ENCODE measurements around the gene TM4SF18. TPM values are rescaled to one million over a fixed set of nuclear protein-coding genes. Genes with fewer than 3 reads are reported as not detected.

The TM4SF18 gene
- total RNA-seq, 1 donor from 2014 or later = not detected

GRCh38 chr3:149371001-149371722 is 37.7 kb upstream of the TM4SF18 start:
- no peaks in the 10 kb centered on the region for H3K36me3 Mint-ChIP-seq (ENCODE audit: unreplicated experiment)
- DNase-seq = no peak
- H3K4me1 Mint-ChIP-seq (ENCODE audit: low read depth, unreplicated experiment) = no peaks in the 10 kb centered on the region
- H3K4me3 Mint-ChIP-seq (ENCODE audit: unreplicated experiment) = no peak overlapping the region
- H3K27ac Mint-ChIP-seq (ENCODE audit: unreplicated experiment) = no peak overlapping the region
- no peaks in the 10 kb centered on the region for H3K27me3 Mint-ChIP-seq (ENCODE audit: unreplicated experiment)
- TF ChIP-seq CTCF (IDR thresholded peaks at IDR 0.05; ENCODE audit: partially characterized antibody, unreplicated experiment) = no peak
- H3K9me3 Mint-ChIP-seq (ENCODE audit: unreplicated experiment) = no peaks in the 10 kb centered on the region

- Mint-ChIP-seq H3K4me1 (ENCODE audit: low read depth, unreplicated experiment) (no peaks in the 10 kb centered on the region), H3K4me3 (ENCODE audit: unreplicated experiment) (no peak overlapping the region)
- no peak for DNase-seq
Observed at GRCh38 chr3:149369991-149370866, 36.8 kb upstream of the TM4SF18 start.

GRCh38 chr3:149368674-149369497 is 35.5 kb upstream of the TM4SF18 start:
- no peak for DNase-seq
- no peak for TF ChIP-seq CTCF (IDR thresholded peaks at IDR 0.05; ENCODE audit: partially characterized antibody, unreplicated experiment)
- no peaks in the 10 kb centered on the region for H3K27me3 Mint-ChIP-seq (ENCODE audit: unreplicated experiment)
- H3K9me3 Mint-ChIP-seq (ENCODE audit: unreplicated experiment) = no peaks in the 10 kb centered on the region
- H3K27ac Mint-ChIP-seq (ENCODE audit: unreplicated experiment) = no peak overlapping the region
- no peaks in the 10 kb centered on the region for H3K36me3 Mint-ChIP-seq (ENCODE audit: unreplicated experiment)
- no peak overlapping the region for H3K4me3 Mint-ChIP-seq (ENCODE audit: unreplicated experiment)
- no peaks in the 10 kb centered on the region for H3K4me1 Mint-ChIP-seq (ENCODE audit: low read depth, unreplicated experiment)

More at GRCh38 chr3:149369991-149370866, 36.8 kb upstream of the TM4SF18 start:
- Mint-ChIP-seq H3K27me3 (ENCODE audit: unreplicated experiment) (no peaks in the 10 kb centered on the region), H3K27ac (ENCODE audit: unreplicated experiment) (no peak overlapping the region), H3K9me3 (ENCODE audit: unreplicated experiment) (no peaks in the 10 kb centered on the region), H3K36me3 (ENCODE audit: unreplicated experiment) (no peaks in the 10 kb centered on the region)
- TF ChIP-seq CTCF (IDR thresholded peaks at IDR 0.05; ENCODE audit: partially characterized antibody, unreplicated experiment) = no peak

GRCh38 chr3:149368201-149368673 is 34.8 kb upstream of the TM4SF18 start:
- Mint-ChIP-seq H3K27ac (ENCODE audit: unreplicated experiment) (no peak overlapping the region), H3K36me3 (ENCODE audit: unreplicated experiment) (no peaks in the 10 kb centered on the region), H3K9me3 (ENCODE audit: unreplicated experiment) (no peaks in the 10 kb centered on the region), H3K4me3 (ENCODE audit: unreplicated experiment) (no peak overlapping the region), H3K4me1 (ENCODE audit: low read depth, unreplicated experiment) (no peaks in the 10 kb centered on the region), H3K27me3 (ENCODE audit: unreplicated experiment) (no peaks in the 10 kb centered on the region)
- no peak for TF ChIP-seq CTCF (IDR thresholded peaks at IDR 0.05; ENCODE audit: partially characterized antibody, unreplicated experiment)
- DNase-seq = no peak

All from glutamatergic neuron (in vitro differentiated cells).